GM19099 (cell line): ENCODE measurements around the gene PSMA3.

ENCODE experiments used
- POLR2A ChIP-seq: IDR thresholded peaks from 3 replicates; pipeline ENCODE4 v1.6.1; 2011; ENCODE audit warnings: low read depth; ENCODE audit not compliant: insufficient read length; ENCODE audit errors: extremely low read depth

The PSMA3 gene

DNA sequence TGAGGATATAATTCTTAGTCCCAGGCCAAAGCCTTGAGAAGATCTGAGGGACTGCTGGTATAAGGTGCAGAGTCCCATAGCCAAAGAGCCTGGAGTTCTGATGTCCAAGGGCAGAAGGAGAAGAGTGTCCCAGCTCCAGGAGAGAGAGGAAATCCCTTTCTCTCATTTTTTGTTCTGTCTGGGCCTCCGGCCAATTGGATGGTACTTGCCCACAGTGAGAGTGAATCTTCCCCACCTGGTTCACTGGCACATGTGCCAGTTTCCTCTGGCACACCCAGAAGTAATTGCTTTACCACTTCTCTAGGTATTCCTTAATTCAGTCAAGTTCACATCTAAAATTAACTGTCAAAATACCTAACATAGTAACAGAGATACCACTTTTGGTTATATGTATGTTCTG is 69.1 kb downstream of the PSMA3 start:
- TF ChIP-seq POLR2A = no peak

DNA sequence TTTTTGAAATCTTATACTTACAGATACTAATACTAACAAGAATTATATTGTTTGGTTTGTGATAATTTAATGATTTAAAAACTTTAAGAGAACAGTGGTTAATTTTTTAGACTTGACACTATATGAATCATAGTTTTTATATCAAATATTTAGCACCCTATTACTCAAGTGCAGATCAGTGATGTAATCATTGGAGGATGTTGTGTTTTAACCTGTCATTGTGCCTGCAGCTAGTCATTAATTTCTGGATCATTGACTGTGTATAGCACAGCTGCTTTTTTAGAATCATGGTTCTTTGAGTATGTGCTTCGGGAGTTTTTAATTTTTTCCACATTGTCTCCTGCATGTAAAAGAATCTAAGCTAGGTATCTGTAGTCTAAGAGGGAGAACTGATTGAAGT is 71.0 kb downstream of the PSMA3 start:
- TF ChIP-seq POLR2A = no peak
